ENCODE measurements around the gene PDLIM5. TPM values are rescaled to one million over a fixed set of nuclear protein-coding genes. Genes with fewer than 3 reads are reported as not detected.

PDLIM5 gene
- total RNA-seq, 6 experiments from 2014 or later = 152 to 240 (median 171) TPM

- no peak for TF ChIP-seq CTCF (IDR thresholded peaks at IDR 0.05)
- H3K27me3 Mint-ChIP-seq (ENCODE audit: insufficient read depth) = no peaks in the 10 kb centered on the region; the same call in 1 of the 2 replicates
- H3K4me1 Mint-ChIP-seq (ENCODE audit: low read depth) = peaks cover 73% of the 10 kb centered on the region
- peak overlapping the region; percentile 87 for H3K27ac Mint-ChIP-seq
- H3K4me3 Mint-ChIP-seq = peak overlapping the region; percentile 75
- H3K9me3 Mint-ChIP-seq = no peaks in the 10 kb centered on the region
- no peak for DNase-seq
- peaks cover 33% of the 10 kb centered on the region for H3K36me3 Mint-ChIP-seq (ENCODE audit: low read depth)
Measured at GRCh38 chr4:94544811-94545210, 93.1 kb downstream of the PDLIM5 start.

- Mint-ChIP-seq H3K4me3 (peak overlapping the region; percentile 75), H3K4me1 (ENCODE audit: low read depth) (peaks cover 71% of the 10 kb centered on the region), H3K9me3 (no peaks in the 10 kb centered on the region), H3K27ac (peak overlapping the region; percentile 87), H3K27me3 (ENCODE audit: insufficient read depth) (no peaks in the 10 kb centered on the region; the same call in 1 of the 2 replicates), H3K36me3 (ENCODE audit: low read depth) (peaks cover 31% of the 10 kb centered on the region)
- TF ChIP-seq CTCF (IDR thresholded peaks at IDR 0.05) = no peak
- peak; percentile 68 for DNase-seq
Measured at GRCh38 chr4:94545296-94545695, 93.6 kb downstream of the PDLIM5 start.

- TF ChIP-seq CTCF (IDR thresholded peaks at IDR 0.05) = no peak
- H3K27ac Mint-ChIP-seq = peak overlapping the region; percentile 84
- no peaks in the 10 kb centered on the region for H3K27me3 Mint-ChIP-seq (ENCODE audit: insufficient read depth)
- H3K36me3 Mint-ChIP-seq (ENCODE audit: low read depth) = peaks cover 28% of the 10 kb centered on the region
- H3K4me1 Mint-ChIP-seq (ENCODE audit: low read depth) = peaks cover 79% of the 10 kb centered on the region
- DNase-seq = no peak
- H3K9me3 Mint-ChIP-seq = no peaks in the 10 kb centered on the region
- H3K4me3 Mint-ChIP-seq = no peak overlapping the region
Measured at GRCh38 chr4:94546949-94547348, 95.2 kb downstream of the PDLIM5 start.

- no peaks in the 10 kb centered on the region for H3K27me3 Mint-ChIP-seq (ENCODE audit: insufficient read depth)
- TF ChIP-seq CTCF (IDR thresholded peaks at IDR 0.05) = no peak
- H3K9me3 Mint-ChIP-seq = no peaks in the 10 kb centered on the region
- H3K27ac Mint-ChIP-seq = peak overlapping the region; percentile 84
- peaks cover 84% of the 10 kb centered on the region for H3K4me1 Mint-ChIP-seq (ENCODE audit: low read depth)
- DNase-seq = peak; percentile 81
- H3K36me3 Mint-ChIP-seq (ENCODE audit: low read depth) = peaks cover 28% of the 10 kb centered on the region
- peak overlapping the region; percentile 61 for H3K4me3 Mint-ChIP-seq
Measured at GRCh38 chr4:94548571-94548970, 96.8 kb downstream of the PDLIM5 start.

- Mint-ChIP-seq H3K4me3 (no peak overlapping the region), H3K9me3 (no peaks in the 10 kb centered on the region), H3K4me1 (ENCODE audit: low read depth) (peaks cover 66% of the 10 kb centered on the region), H3K27ac (no peak overlapping the region), H3K27me3 (ENCODE audit: insufficient read depth) (no peaks in the 10 kb centered on the region), H3K36me3 (ENCODE audit: low read depth) (peaks cover 22% of the 10 kb centered on the region)
- no peak for TF ChIP-seq CTCF (IDR thresholded peaks at IDR 0.05)
- DNase-seq = no peak
Measured at GRCh38 chr4:94550352-94550751, 98.6 kb downstream of the PDLIM5 start.

GRCh38 chr4:94550851-94551250 is 99.1 kb downstream of the PDLIM5 start:
- TF ChIP-seq CTCF (IDR thresholded peaks at IDR 0.05) = no peak
- Mint-ChIP-seq H3K4me1 (ENCODE audit: low read depth) (peaks cover 61% of the 10 kb centered on the region), H3K36me3 (ENCODE audit: low read depth) (peaks cover 25% of the 10 kb centered on the region), H3K27ac (no peak overlapping the region), H3K27me3 (ENCODE audit: insufficient read depth) (no peaks in the 10 kb centered on the region), H3K4me3 (no peak overlapping the region), H3K9me3 (no peaks in the 10 kb centered on the region)
- no peak for DNase-seq

Data from HFFc6 (cell line).